Measurements from ENCODE around the gene NRAP. TPM values are rescaled to one million over a fixed set of nuclear protein-coding genes. Genes with fewer than 3 reads are reported as not detected.

The NRAP gene
- total and polyA plus RNA-seq, 10 of the 15 experiments (the other 5 are each of a cell fraction or from before 2014, with no cell fraction given), result not detected

- POLR2A ChIA-PET, result no interaction called here
- RAD21 ChIA-PET (ENCODE audit: unreplicated experiment), result no interaction called here
- H3K79me2 ChIP-seq (ENCODE audit: control insufficient read depth, insufficient read depth, low read length), result no peaks in the 10 kb centered on the region
- 3% methylated on average over 4 of the region's 4 CpGs for WGBS (ENCODE audit: insufficient coverage, insufficient replicate concordance, low lambda C conversion rate, missing lambda C conversion rate)
- SMC1A ChIA-PET (ENCODE audit: uncharacterized antibody, unreplicated experiment), result no interaction called here
- no peaks in the 10 kb centered on the region; a peak in 2 of 4 replicates for H3K27me3 ChIP-seq (replicated peaks in 1 of 2; ENCODE audit: control insufficient read depth in 2 of 2, insufficient read depth in 2 of 2, low read length in 1 of 2)
- BruUV-seq (replicated peaks), result no TSS peak
- CTCF ChIA-PET, result no interaction called here
- no peak overlapping the region for H3K9ac ChIP-seq (ENCODE audit: control insufficient read depth, insufficient read depth, low read length)
- DNase-seq (ENCODE audit: low read depth, low spot score) (no peak), FAIRE-seq (no peak), ATAC-seq (no peak)
- no peaks in the 10 kb centered on the region for H3K9me3 ChIP-seq (replicated peaks; ENCODE audit: control insufficient read depth, insufficient read depth, low read length)
- no peak overlapping the region for H3K4me3 ChIP-seq
- no peaks in the 10 kb centered on the region for H4K20me1 ChIP-seq (ENCODE audit: control insufficient read depth, insufficient read depth)
- TF ChIP-seq TCF12 (IDR thresholded peaks at IDR 0.05; ENCODE audit: low read depth, low read length), result no peak
- TF ChIP-seq CREB1 (IDR thresholded peaks at IDR 0.05; ENCODE audit: low read depth), result no peak
- in situ Hi-C loops (cut with MboI) (no loop called here), intact Hi-C loops (cut with micrococcal nuclease; ENCODE audit: unreplicated experiment) (no loop called here)
- H3K27ac ChIP-seq (ENCODE audit: control insufficient read depth, insufficient read depth), result no peak overlapping the region
- no peaks in the 10 kb centered on the region for H3K4me1 ChIP-seq (ENCODE audit: control insufficient read depth, insufficient read depth, low read length)
- H3K4me2 ChIP-seq (ENCODE audit: control insufficient read depth, insufficient read depth), result no peak overlapping the region
- H2AFZ ChIP-seq (ENCODE audit: control insufficient read depth, low read depth, low read length), result no peak overlapping the region
- H3K36me3 ChIP-seq (ENCODE audit: control insufficient read depth in 2 of 2, insufficient read depth in 2 of 2, low read length in 1 of 2), result no peaks in the 10 kb centered on the region
These were observed 20.7 kb downstream of the NRAP start for GRCh38 chr10:113643183-113643582.

DNA sequence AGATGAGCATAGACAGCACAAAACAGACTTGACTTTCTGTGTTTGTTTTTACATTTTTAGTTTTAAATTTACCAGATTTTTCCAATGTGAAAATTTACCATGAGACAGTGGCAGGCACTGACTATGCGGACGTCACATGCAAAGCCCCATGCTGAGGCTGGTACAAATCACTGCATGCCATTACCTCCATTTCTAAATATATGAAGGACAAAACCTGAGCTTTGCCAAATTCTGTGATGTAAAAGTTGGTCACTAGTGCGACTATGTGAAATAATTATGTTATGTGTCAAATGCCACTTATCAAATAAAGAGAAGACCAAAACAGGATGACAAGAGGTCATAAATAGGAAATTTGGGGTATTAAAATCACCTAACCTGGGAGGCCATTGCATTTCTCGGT, 22.1 kb downstream of the NRAP start:
- Histone ChIP-seq H4K20me1 (ENCODE audit: control insufficient read depth, insufficient read depth) (no peaks in the 10 kb centered on the region), H3K4me2 (ENCODE audit: control insufficient read depth, insufficient read depth) (no peak overlapping the region), H3K79me2 (ENCODE audit: control insufficient read depth, insufficient read depth, low read length) (no peaks in the 10 kb centered on the region), H3K9ac (ENCODE audit: control insufficient read depth, insufficient read depth, low read length) (no peak overlapping the region), H3K9me3 (replicated peaks; ENCODE audit: control insufficient read depth, insufficient read depth, low read length) (no peaks in the 10 kb centered on the region), H3K4me3 (no peak overlapping the region), H3K27me3 (replicated peaks in 1 of 2; ENCODE audit: control insufficient read depth in 2 of 2, insufficient read depth in 2 of 2, low read length in 1 of 2) (no peaks in the 10 kb centered on the region; a peak in 2 of 4 replicates), H2AFZ (ENCODE audit: control insufficient read depth, low read depth, low read length) (no peak overlapping the region), H3K27ac (ENCODE audit: control insufficient read depth, insufficient read depth) (no peak overlapping the region), H3K36me3 (ENCODE audit: control insufficient read depth in 2 of 2, insufficient read depth in 2 of 2, low read length in 1 of 2) (no peaks in the 10 kb centered on the region), H3K4me1 (ENCODE audit: control insufficient read depth, insufficient read depth, low read length) (no peaks in the 10 kb centered on the region)
- no TSS peak for BruUV-seq (replicated peaks)
- intact Hi-C loops (cut with micrococcal nuclease; ENCODE audit: unreplicated experiment), result no loop called here
- FAIRE-seq, result no peak
- SMC1A ChIA-PET (ENCODE audit: uncharacterized antibody, unreplicated experiment), result no interaction called here
- 36% methylated on average over 4 of the region's 4 CpGs for WGBS (ENCODE audit: insufficient coverage, insufficient replicate concordance, low lambda C conversion rate, missing lambda C conversion rate)
- POLR2A ChIA-PET, result no interaction called here
- in situ Hi-C loops (cut with MboI), result no loop called here
- CTCF ChIA-PET, result no interaction called here
- no peak for DNase-seq (ENCODE audit: low read depth, low spot score)
- ATAC-seq, result no peak
- RAD21 ChIA-PET (ENCODE audit: unreplicated experiment), result no interaction called here
- no peak for TF ChIP-seq RBBP5 (conservative IDR thresholded peaks at IDR 0.05)
- TF ChIP-seq CHD1 (IDR thresholded peaks at IDR 0.05; ENCODE audit: low read depth, low read length), result no peak
- no peak for TF ChIP-seq SMAD5 (IDR thresholded peaks at IDR 0.05; ENCODE audit: low read depth)
- TF ChIP-seq, protein P1, sequence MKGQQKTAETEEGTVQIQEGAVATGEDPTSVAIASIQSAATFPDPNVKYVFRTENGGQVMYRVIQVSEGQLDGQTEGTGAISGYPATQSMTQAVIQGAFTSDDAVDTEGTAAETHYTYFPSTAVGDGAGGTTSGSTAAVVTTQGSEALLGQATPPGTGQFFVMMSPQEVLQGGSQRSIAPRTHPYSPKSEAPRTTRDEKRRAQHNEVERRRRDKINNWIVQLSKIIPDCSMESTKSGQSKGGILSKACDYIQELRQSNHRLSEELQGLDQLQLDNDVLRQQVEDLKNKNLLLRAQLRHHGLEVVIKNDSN (IDR thresholded peaks at IDR 0.05; ENCODE audit: borderline replicate concordance, extremely low read length, insufficient read depth, low read depth, low read length), result no peak
- TF ChIP-seq, protein P2, sequence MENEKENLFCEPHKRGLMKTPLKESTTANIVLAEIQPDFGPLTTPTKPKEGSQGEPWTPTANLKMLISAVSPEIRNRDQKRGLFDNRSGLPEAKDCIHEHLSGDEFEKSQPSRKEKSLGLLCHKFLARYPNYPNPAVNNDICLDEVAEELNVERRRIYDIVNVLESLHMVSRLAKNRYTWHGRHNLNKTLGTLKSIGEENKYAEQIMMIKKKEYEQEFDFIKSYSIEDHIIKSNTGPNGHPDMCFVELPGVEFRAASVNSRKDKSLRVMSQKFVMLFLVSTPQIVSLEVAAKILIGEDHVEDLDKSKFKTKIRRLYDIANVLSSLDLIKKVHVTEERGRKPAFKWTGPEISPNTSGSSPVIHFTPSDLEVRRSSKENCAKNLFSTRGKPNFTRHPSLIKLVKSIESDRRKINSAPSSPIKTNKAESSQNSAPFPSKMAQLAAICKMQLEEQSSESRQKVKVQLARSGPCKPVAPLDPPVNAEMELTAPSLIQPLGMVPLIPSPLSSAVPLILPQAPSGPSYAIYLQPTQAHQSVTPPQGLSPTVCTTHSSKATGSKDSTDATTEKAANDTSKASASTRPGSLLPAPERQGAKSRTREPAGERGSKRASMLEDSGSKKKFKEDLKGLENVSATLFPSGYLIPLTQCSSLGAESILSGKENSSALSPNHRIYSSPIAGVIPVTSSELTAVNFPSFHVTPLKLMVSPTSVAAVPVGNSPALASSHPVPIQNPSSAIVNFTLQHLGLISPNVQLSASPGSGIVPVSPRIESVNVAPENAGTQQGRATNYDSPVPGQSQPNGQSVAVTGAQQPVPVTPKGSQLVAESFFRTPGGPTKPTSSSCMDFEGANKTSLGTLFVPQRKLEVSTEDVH (IDR thresholded peaks at IDR 0.05; ENCODE audit: low read depth, partially characterized antibody), result no peak
- no peak for TF ChIP-seq ATF7 (IDR thresholded peaks at IDR 0.05; ENCODE audit: low read depth)
- TF ChIP-seq RFX5 (IDR thresholded peaks at IDR 0.05; ENCODE audit: low read depth, low read length), result no peak
- TF ChIP-seq SKIL (IDR thresholded peaks at IDR 0.05; ENCODE audit: low read depth, poor library complexity, severe bottlenecking), result no peak

All from GM12878 (cell line).